Measurements from ENCODE around the gene LMAN2L.

LMAN2L gene

GRCh38 chr2:96747061-96747617 lies 7.3 kb upstream of the LMAN2L start:
- no peak for TF ChIP-seq CTCF (IDR thresholded peaks at IDR 0.05; ENCODE audit: insufficient read depth, low read length, poor library complexity, severe bottlenecking)

DNA sequence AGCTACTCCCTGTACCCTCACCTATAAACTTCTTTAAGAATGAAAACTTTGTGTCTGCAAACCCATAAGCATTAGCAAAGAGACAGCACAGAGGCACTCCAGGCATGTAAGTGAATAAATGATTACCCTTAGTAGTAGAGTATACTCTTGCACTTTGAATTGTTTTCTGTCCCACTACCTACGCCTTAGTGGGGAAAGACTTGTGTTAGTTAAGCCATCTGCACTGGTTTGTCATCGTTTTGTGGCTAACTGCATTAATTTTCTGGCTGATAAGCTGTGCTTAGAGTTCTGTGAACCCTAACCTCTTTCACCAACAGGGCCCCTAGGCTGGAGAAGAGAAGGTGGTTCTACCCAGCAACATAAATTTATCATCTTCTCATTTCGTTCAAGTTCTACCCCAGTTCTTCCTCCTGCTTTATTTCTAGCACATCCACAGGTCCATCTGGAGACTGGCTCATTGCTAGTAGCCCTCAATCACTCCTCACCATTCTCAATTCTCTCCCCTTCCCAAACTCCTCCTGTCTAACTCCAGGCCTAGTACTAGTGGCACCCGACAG lies 710 bp downstream of the LMAN2L start:
- H3K36me3 ChIP-seq (ENCODE audit: control insufficient read depth, insufficient read depth, low read length): peaks cover 3% of the 10 kb centered on the region
- TF ChIP-seq CTCF (IDR thresholded peaks at IDR 0.05; ENCODE audit: insufficient read depth, low read length, poor library complexity, severe bottlenecking): no peak
- no peaks in the 10 kb centered on the region for H3K27me3 ChIP-seq (replicated peaks; ENCODE audit: control insufficient read depth, insufficient read depth, low read length)
- no peak for DNase-seq (ENCODE audit: extremely low read depth, insufficient read length)
- H3K4me3 ChIP-seq (replicated peaks; ENCODE audit: low read depth, low read length): peak overlapping the region; percentile 88

More at GRCh38 chr2:96747061-96747617, 7.3 kb upstream of the LMAN2L start:
- Histone ChIP-seq H3K36me3 (ENCODE audit: control insufficient read depth, insufficient read depth, low read length) (no peaks in the 10 kb centered on the region), H3K27me3 (replicated peaks; ENCODE audit: control insufficient read depth, insufficient read depth, low read length) (no peaks in the 10 kb centered on the region), H3K4me3 (replicated peaks; ENCODE audit: low read depth, low read length) (no peak overlapping the region)
- no peak for DNase-seq (ENCODE audit: extremely low read depth, insufficient read length)

- no peaks in the 10 kb centered on the region for H3K27me3 ChIP-seq (replicated peaks; ENCODE audit: control insufficient read depth, insufficient read depth, low read length)
- H3K4me3 ChIP-seq (replicated peaks; ENCODE audit: low read depth, low read length): no peak overlapping the region
- DNase-seq (ENCODE audit: extremely low read depth, insufficient read length): no peak
- H3K36me3 ChIP-seq (ENCODE audit: control insufficient read depth, insufficient read depth, low read length): peaks cover 7% of the 10 kb centered on the region
- no peak for TF ChIP-seq CTCF (IDR thresholded peaks at IDR 0.05; ENCODE audit: insufficient read depth, low read length, poor library complexity, severe bottlenecking)
Observed at GRCh38 chr2:96737831-96738230, 2.0 kb downstream of the LMAN2L start.

DNA sequence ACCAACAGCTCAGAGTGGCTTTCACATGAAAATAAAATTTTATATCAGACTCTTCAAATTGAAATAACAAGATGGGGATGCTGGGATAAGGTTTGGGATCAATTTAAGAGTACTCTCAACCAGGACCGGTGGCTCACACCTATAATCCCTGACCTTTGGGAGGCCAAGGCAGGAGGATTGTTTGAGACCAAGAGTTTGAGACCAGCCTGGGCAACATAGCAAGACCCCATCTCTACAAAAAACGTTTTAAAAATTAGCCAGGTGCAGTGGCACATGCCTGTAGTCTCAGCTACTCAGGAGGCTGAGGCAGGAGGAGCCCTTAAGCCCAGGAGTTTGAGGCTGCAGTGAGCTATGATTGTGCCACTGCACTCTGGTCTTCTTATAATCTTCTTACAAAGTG lies 2.6 kb downstream of the LMAN2L start:
- no peak overlapping the region for H3K4me3 ChIP-seq (replicated peaks; ENCODE audit: low read depth, low read length)
- H3K27me3 ChIP-seq (replicated peaks; ENCODE audit: control insufficient read depth, insufficient read depth, low read length): no peaks in the 10 kb centered on the region
- no peak for DNase-seq (ENCODE audit: extremely low read depth, insufficient read length)
- no peak for TF ChIP-seq CTCF (IDR thresholded peaks at IDR 0.05; ENCODE audit: insufficient read depth, low read length, poor library complexity, severe bottlenecking)
- H3K36me3 ChIP-seq (ENCODE audit: control insufficient read depth, insufficient read depth, low read length): peaks cover 7% of the 10 kb centered on the region

GRCh38 chr2:96734880-96735583 lies 4.8 kb downstream of the LMAN2L start:
- H3K36me3 ChIP-seq (ENCODE audit: control insufficient read depth, insufficient read depth, low read length): peaks cover 13% of the 10 kb centered on the region
- H3K4me3 ChIP-seq (replicated peaks; ENCODE audit: low read depth, low read length): no peak overlapping the region
- no peak for TF ChIP-seq CTCF (IDR thresholded peaks at IDR 0.05; ENCODE audit: insufficient read depth, low read length, poor library complexity, severe bottlenecking)
- DNase-seq (ENCODE audit: extremely low read depth, insufficient read length): no peak
- no peaks in the 10 kb centered on the region for H3K27me3 ChIP-seq (replicated peaks; ENCODE audit: control insufficient read depth, insufficient read depth, low read length)
